ENCODE measurements around the gene TBC1D20. TPM values are rescaled to one million over a fixed set of nuclear protein-coding genes. Genes with fewer than 3 reads are reported as not detected.
"Not testable (repeated sequence)": the region's sequence is repeated elsewhere in the genome, so short reads cannot be mapped to it uniquely, and the experiment has no call there.

TBC1D20 gene
- total and polyA plus RNA-seq, 7 donors = 16.6 to 31.4 (median 28.3) TPM

GRCh38 chr20:480044-480443 is 17.7 kb upstream of the TBC1D20 start:
- intact Hi-C loops (cut with DNase I) = loop anchor here in 1 of 2 donors (10.0 kb wide), 1 partner anchor 175 kb away; the partner anchor contains the start of gene SRXN1
- H3K4me3 ChIP-seq = no peak overlapping the region
- no peak for DNase-seq
- H3K27me3 ChIP-seq (ENCODE audit: insufficient read depth in 3 of 3, low read length in 2 of 3) = no peaks in the 10 kb centered on the region
- ATAC-seq = no peak
- peaks cover 13% of the 10 kb centered on the region for H3K4me1 ChIP-seq
- H3K36me3 ChIP-seq (ENCODE audit: insufficient read depth in 1 of 2, low read depth in 1 of 2) = peaks cover 6 to 47% of the 10 kb centered on the region in 2 donors
- H3K27ac ChIP-seq = no peak overlapping the region
- TF ChIP-seq CTCF (IDR thresholded peaks at IDR 0.05) = no peak
- H3K9me3 ChIP-seq = no peaks in the 10 kb centered on the region
- WGBS, 3 donors = 53 to 60% (median 55%) methylated on average over 3 of the region's 3 CpGs

GRCh38 chr20:479487-479886 is 17.2 kb upstream of the TBC1D20 start:
- WGBS, 3 donors = 70 to 80% (median 77%) methylated on average over 2 of the region's 2 CpGs
- H3K27me3 ChIP-seq (ENCODE audit: insufficient read depth in 3 of 3, low read length in 2 of 3) = no peaks in the 10 kb centered on the region
- no peak for ATAC-seq
- H3K9me3 ChIP-seq = no peaks in the 10 kb centered on the region
- no peak for TF ChIP-seq CTCF (IDR thresholded peaks at IDR 0.05)
- peaks cover 13% of the 10 kb centered on the region for H3K4me1 ChIP-seq
- H3K27ac ChIP-seq = no peak overlapping the region
- H3K4me3 ChIP-seq = no peak overlapping the region
- intact Hi-C loops (cut with DNase I) = loop anchor here (1.0 to 10.0 kb wide), 4 partner anchors 72 to 125 kb away; partner anchors contain the start of gene RBCK1 (in 2 of the 2)
- DNase-seq = no peak
- peaks cover 6 to 43% of the 10 kb centered on the region in 2 donors for H3K36me3 ChIP-seq (ENCODE audit: insufficient read depth in 1 of 2, low read depth in 1 of 2)

- no peak for DNase-seq
- no peaks in the 10 kb centered on the region for H3K27me3 ChIP-seq (ENCODE audit: insufficient read depth in 3 of 3, low read length in 2 of 3)
- H3K4me3 ChIP-seq = no peak overlapping the region
- peak; percentile 48 to 70 (median 56) for ATAC-seq
- no peaks in the 10 kb centered on the region for H3K9me3 ChIP-seq
- 37 to 52% (median 45%) methylated on average over 3 of the region's 3 CpGs for WGBS, 3 donors
- H3K36me3 ChIP-seq (ENCODE audit: insufficient read depth in 1 of 2, low read depth in 1 of 2) = peaks cover 6 to 38% of the 10 kb centered on the region in 2 donors
- H3K4me1 ChIP-seq = peaks cover 9% of the 10 kb centered on the region
- TF ChIP-seq CTCF (IDR thresholded peaks at IDR 0.05) = peak; percentile 66
- no peak overlapping the region for H3K27ac ChIP-seq
- intact Hi-C loops (cut with DNase I) = loop anchor here (1.0 to 10.0 kb wide), 4 partner anchors 72 to 125 kb away; partner anchors contain the start of gene RBCK1 (in 2 of the 2)
These were observed 16.7 kb upstream of the TBC1D20 start for GRCh38 chr20:478949-479429.

- Histone ChIP-seq H3K4me1 (peaks cover 4% of the 10 kb centered on the region), H3K9me3 (no peaks in the 10 kb centered on the region), H3K27ac (no peak overlapping the region), H3K27me3 (ENCODE audit: insufficient read depth in 3 of 3, low read length in 2 of 3) (no peaks in the 10 kb centered on the region), H3K4me3 (no peak overlapping the region), H3K36me3 (ENCODE audit: insufficient read depth in 1 of 2, low read depth in 1 of 2) (peaks cover 6 to 31% of the 10 kb centered on the region in 2 donors)
- intact Hi-C loops (cut with DNase I) = loop anchor here (2.0 to 10.0 kb wide), 3 partner anchors 71 to 123 kb away; partner anchors contain the start of gene RBCK1 (in 2 of the 2)
- TF ChIP-seq CTCF (IDR thresholded peaks at IDR 0.05) = no peak
- ATAC-seq (peak in 3 of 4 donors; percentile 13 to 24 (median 19)), DNase-seq (no peak)
- 67 to 87% (median 68%) methylated on average over 8 of the region's 8 CpGs for WGBS, 3 donors
These were observed 15.9 kb upstream of the TBC1D20 start for GRCh38 chr20:478010-478948.

GRCh38 chr20:476561-477249 is 14.4 kb upstream of the TBC1D20 start:
- H3K9me3 ChIP-seq; ATAC-seq; DNase-seq; H3K4me1 ChIP-seq; H3K27ac ChIP-seq; H3K27me3 ChIP-seq (ENCODE audit: insufficient read depth in 3 of 3, low read length in 2 of 3); H3K4me3 ChIP-seq: not testable (repeated sequence)
- peaks cover 0 to 16% of the 10 kb centered on the region in 2 donors for H3K36me3 ChIP-seq (ENCODE audit: insufficient read depth in 1 of 2, low read depth in 1 of 2)
- 89 to 97% (median 97%) methylated on average over 6 of the region's 6 CpGs for WGBS, 3 donors
- intact Hi-C loops (cut with DNase I) = loop anchor here (5.0 to 10.0 kb wide), 2 partner anchors 69 to 72 kb away; partner anchors contain the start of gene RBCK1 (in 2 of the 2)
